NAMALWA (cell line): ENCODE results near the gene RAB12.

Experiments
- DNase-seq: peaks from one replicate; pipeline ENCODE4 v3.0.0-alpha.2; 2015; ENCODE audit warnings: low spot score

Gene RAB12

DNA sequence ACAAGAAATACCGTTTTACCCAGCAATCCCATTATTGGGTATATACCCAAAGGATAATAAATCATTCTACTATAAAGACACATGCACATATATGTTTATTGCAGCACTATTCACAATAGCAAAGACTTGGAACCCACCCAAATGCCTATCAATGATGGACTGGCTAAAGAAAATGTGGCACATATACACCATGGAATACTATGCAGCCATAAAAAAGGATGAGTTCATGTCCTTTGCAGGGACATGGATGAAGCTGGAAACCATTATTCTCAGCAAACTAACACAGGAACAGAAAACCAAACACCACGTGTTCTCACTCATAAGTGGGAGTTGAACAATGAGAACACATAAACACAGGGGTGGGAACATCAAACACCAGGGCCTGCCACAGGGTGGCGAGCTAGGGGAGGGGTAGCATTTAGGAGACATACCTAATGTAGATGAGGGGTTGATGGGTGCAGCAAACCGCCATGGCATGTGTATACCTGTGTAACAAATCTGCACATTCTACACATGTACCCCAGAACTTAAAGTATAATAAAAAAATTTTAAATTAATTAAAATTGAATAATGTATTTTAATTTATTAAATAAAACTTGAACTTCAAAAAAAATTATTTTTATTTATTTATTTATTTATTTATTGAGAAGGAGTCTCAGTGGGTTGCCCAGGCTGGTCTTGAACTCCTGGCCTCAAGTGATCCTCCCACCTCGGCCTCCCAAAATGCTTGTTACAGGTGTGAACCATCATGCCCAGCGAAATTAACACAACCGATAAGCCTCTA, 42.4 kb downstream of the RAB12 start:
- DNase-seq: peak; percentile 19

DNA sequence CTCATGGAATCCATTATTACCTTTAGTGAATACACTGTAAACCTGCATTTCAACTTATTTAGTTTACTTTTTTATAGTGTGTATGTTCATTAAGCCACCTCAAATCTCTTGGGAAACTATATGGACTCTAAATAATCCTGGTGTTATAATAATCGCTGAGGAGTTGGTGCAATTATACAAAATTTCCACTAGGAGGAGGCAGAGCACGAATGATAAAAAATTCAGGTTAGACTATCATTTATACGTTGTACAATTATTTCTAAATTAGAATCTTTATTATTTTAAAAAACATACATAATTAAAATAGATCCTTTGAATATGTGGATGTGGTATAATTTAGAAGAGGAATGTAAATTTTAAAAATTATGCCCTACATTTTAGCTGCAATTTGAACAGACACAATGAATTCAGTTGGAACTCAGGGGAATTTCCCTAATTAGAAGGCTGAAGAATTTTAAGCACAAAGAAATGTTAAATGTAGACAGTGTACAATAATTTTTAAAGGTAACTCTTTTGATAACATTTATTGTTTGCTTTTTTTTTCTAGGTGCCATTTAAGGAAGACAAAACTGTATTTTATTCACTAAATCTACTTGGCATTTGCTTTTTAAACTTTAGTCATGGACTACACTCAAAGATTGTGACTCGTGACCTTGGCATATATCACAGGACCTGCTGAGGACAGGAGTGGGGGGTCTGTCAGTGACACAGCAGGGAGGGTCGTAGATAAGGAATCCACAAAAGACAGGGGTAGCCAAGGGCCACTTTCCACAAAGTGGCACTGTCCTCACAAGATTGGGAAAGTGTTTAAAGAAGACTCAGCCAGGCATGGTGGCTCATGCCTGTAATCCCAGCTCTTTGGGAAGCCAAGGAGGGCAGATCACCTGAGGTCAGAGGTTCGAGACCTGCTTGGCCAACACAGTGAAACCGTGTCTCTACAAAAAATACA, 45.5 kb downstream of the RAB12 start:
- DNase-seq: peak; percentile 52

DNA sequence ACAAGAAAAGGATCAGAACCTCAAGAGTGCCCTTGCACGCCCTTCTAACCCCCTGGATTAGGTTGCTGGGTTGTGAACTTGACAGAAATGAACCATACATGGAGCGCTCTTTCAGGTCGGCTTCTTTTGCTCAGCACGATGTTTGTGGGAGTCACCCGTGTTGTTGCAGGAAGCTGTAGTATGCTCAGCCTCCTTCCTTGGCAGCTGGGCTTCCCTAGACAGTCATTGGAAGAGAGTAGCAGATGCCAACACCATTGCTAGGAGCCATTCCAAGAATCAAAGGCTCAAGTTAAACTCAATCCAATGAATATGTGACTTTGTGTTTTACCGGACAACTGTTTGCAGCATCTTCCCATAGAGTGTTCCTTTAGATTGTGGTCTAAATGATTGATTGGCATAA, 47.0 kb downstream of the RAB12 start:
- DNase-seq: no peak

DNA sequence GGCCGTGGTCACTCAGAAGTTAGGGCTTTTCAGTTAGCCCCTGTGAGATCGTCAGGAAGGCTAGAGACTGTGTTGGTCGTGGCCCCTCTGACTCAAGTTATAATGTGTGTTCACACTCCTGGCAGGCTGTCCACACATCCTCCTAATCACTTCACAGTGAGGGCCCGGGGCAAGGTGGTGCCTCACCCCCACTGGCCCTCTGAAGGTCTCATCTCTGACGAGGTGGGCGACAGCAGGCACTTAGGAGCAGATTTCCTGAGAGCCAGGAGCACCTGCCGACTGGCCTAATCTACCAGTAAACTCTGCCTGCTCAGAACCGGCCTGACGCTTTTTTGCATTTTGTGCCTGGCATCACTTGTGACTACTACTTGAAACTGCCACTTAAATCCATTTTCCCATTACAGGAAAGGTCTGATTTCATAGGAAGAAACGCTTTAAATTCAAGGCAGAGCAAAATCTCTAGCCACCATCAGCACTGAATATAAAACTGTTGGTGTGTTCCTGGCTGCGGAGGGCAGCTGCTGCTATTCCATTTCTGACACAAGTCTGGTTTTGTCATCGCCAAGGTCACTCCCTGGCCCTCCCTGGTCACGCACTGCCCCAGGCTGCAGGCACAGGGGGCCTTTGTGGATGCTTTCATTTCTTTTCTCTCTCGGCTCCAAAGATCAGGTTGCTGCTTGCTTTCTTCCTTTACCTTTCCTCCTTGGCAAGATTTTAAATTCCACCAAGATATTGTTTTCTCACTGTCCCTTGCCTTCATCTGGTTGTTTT, 48.0 kb downstream of the RAB12 start:
- DNase-seq: no peak

DNA sequence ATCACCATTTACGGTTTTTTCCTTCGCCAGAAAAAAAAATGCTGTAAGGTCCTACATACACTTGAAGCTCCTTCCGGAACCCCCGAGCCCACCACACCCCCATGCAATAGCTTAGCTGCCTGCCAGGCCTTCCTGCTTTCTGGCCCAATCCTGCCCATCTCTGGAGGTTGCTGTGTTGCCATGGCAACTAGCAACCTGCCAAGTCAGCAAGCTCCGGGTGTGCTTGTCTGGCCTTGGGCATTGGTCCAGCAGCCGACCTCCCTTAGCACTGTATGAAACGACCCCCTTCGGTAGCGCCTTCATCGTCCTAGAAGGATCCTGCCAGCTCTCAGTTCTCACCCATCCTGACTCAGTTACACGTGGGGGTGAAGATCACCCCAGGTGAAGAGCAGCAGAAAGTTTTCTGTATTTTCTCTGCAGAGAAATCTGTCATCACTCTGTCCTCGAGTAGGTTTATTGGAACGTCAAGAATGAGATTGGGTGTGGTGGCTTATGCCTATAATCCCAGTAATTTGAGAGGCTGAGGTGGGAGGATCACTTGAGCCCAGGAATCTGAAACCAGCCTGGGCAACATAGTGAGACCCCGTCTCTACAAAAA, 48.7 kb downstream of the RAB12 start:
- no peak for DNase-seq

DNA sequence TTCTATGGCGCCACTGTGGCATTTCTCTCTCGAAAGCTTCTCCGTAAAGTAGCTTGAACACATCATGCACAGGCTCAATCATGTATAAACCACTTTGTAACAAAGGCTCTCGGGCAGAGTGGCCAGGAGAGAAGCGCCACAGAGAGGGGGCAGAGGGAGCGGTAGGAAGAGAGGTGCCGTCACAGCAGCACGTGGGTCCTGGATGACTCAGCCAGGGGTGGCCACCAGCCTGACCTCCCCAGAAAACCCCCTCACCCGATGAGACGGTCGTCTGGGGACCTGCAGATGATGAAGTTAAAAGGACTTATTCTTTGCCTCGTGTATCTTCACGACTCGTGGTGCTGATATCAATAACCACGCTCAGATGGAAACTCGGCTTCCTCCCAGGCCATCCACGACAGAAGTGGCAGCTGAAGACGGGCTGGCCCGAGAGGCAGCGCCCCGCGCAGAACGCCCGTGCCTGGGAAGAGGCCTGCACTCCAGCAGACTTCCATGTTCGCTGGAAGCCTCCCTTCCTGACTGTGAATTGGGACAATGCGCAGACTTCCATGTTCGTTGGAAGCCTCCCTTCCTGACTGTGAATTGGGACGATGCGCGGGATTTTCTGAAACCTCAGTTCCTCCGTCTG, 49.7 kb downstream of the RAB12 start:
- no peak for DNase-seq

DNA sequence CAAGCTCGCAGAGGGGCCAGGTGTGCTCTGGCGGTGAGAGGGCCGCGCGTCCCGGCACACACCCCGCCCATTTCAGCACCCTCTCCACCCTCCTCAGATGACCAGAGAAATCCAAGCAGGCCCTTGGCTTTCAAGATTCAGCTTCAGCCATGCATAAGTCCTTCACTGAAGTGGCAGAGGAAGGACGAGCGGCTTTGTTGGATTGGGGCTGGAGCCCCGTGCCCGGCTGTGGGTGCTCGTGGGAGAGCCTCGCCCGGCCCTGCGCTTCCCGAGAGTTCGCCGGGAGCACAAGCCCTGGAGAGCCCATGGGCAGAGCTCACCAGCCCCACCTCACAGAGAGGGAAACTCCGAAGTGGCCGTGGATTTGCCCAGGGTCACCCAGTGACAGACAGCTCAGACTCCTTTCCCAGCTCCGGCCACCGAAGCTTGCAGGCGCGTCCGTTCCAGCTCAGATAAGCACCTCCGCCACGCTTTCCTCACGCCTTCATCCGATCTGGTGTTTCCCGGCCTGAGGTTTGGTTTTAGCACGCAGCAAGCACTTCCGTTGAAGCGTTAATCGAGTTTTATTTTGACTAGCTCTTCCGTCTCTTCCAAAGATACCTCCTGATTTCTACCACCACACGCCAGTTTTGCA, 50.5 kb downstream of the RAB12 start:
- no peak for DNase-seq

DNA sequence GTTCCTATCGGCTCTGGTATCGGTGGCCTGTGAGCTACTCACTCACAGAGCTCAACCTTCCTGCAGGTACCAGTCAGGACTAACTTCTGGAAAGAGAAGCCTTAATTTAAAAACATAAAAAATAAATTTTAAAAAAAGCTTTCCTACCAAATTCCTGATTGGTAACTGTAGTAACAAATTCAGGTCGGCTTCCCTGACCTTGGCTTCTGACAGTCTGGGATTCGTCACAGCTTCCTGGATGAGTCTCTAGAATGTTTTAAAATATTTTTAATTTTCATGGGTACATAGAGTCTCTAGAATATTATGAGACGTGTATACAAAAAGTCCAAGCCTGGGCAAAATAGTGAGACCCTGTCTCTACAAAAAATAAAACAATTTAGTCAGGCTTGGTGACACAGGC, 51.1 kb downstream of the RAB12 start:
- no peak for DNase-seq

DNA sequence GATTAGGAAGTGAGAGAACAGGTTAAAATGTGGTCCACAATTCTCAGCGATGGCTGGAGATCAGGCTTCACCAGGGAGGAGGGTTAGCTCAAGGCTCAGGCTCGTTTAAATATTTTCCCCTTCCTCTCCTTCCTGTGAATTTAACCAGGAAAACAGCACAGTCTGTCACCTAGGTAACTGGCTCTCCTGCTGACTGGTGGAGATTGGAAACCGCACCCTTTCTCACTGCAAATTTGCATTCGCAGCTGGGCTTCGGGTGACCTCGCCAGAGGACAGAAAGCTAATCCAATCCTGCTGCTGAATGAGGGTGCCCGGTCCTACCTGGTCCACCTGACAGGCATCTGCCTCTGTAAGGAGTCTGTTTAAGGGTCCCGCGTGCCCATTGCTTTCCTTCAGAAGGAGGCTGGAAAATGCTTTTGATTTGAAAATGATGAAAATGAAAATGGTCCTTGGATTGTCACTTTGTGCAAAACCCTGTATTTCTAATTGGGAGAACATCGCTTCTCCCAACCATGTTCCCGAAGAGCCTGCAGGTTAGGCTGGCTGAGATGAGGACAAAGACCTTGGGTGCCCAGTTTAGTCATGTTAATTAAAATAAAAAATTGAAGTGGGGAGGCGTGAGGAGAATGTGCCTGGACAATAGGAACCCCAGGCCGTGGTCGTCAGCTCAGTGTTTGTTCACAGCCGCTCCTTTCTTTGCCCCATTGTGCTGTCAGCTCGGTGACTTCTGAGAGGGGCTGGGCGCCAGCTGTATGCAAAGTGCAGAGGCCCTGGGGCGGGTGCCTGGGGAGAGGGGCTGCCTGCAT, 52.7 kb downstream of the RAB12 start:
- DNase-seq: peak; percentile 15

DNA sequence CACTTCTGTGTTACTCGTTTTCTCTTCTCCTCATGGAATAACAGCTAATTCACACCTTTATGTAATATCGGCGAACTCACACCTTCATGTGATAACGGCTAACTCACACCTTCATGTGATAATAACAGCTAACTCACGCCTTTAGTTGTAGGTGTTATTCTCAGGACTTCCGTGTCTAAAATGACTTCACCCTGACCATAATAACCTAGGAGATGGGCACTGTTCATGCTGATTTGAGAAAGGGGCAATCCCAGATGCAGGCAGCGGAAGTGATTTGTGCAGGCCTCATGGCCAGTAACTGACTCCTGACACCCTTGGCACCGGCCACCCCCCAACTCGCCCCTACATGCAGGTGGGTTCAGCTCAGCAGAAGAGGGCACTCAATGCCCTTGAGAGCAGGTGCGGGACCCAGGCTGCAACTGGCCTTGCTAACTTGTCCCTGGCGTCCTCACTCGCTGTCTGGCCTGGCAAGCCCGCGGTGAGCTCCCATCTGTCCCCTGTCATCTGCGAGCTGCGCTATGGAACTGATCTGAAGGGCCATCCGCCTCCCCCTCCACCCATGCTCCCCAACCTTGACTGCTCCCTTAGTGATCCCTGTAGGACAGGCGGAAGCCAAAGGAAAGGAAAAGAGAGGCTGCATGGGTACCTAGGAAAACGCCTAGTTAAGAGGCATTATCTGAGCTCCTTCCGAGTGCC, 53.5 kb downstream of the RAB12 start:
- DNase-seq: no peak

DNA sequence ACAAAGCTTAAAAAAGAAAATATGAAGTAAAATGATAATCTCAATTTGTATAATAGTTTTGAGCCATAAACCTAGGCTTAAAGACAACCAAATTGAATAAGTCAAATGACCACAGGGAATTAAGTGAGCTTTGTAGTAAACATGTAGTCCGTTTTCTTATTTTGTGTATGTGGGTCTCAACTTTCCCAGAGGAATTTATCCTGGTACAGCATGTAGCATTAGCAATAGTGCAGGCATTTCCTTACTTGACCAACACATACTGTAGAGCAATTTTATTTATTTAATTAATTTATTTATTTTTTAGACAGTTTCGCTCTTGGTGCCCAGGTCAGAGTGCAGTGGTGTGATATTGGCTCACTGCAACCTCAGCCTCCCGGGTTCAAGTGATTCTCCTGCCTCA, 58.6 kb downstream of the RAB12 start:
- DNase-seq: no peak

DNA sequence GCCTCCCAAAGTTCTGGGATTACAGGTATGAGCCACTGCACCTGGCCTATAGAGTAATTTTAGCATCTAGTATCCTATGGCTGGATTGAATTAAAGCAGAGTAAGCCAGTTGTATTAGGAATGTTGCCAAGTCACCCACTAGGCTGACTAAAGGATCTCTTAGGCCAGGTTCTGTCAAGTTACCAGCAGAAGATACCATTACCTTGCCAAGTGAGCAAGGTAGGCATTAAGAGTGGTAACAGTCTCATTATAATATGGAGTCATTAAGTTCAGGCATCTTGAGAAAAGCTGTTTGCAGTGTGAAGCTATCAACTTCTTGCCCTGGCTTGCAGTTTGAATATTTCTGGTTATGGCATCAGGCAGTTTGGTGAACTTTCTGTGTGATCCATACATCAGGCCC, 59.1 kb downstream of the RAB12 start:
- DNase-seq: no peak

DNA sequence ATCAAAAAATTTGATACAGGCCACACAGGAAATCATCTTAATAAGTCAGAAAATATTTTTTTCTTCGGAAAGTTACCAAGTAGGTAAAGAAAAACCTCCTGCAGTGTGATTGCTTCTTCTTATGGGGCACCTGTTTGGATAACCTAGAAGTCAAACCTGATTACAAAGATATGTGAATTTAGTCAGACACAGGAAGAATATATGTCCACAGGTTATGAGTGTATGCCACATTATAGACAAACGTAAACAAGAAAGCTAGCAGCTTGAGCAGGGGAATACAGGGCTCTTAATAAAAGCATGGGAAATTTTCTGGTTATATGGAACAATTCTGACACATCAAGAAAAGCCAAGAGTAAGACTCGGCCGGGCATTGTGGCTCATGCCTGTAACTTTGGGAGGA, 60.3 kb downstream of the RAB12 start:
- DNase-seq: no peak

DNA sequence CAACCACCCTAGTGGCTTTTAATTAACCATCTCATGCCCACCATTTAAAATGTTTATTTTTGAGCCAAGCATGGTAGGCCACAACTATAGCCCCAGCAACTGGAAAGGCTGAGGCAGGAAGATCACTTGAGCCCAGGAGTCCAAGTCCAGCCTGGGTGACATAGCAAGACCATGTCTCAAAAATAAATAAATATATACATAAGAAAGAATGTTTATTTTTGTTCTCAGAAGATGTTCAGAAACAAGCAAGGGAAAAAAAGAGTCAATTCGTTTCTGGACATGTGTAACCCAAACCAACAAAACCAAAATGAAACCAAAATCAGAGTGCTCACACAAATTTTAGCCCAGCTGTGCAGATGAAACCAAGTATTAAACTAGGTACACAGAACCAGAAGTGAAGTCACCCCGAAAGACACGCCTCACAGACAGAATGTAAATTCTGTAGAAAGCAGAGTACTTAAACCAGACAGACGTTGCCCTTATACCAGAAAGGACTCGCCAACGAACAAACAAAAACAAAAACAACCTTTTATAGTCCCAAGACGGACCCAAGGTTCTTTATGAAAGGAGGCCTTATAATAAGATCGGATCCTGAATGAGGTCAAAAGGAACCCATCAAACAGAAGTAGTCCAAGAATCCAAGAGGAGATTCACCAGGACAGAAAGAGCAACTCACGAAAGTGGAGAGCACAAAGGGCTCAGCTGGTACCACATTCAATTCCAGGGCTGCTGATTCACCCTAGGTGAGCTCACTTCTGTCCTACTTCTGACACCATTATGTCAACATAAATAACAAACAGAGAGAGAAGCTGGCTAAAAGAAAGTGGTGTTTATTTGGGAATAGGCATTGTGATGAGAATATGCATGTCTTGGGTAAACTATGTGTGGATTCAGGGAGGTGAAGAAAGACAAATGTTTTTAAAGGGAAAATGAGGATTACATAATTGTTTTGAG, 64.3 kb downstream of the RAB12 start:
- no peak for DNase-seq

DNA sequence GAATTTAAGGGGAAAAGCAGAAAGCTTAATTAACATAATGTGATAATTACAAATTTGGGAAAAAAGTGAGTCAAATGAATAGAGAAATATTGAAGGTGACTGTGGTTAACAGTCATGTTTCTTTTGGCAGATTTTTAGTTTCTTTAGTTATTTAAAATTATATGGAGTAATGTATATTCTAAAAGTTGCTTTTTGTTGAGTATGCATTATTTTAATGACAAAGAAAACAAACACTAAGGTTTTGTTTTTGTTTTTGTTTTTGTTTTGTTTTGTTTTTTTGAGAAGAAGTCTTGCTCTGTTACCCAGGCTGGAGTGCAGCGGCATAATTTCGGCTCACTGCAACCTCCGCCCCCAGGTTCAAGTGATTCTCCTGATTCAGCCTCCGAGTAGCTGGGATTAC, 65.8 kb downstream of the RAB12 start:
- no peak for DNase-seq

DNA sequence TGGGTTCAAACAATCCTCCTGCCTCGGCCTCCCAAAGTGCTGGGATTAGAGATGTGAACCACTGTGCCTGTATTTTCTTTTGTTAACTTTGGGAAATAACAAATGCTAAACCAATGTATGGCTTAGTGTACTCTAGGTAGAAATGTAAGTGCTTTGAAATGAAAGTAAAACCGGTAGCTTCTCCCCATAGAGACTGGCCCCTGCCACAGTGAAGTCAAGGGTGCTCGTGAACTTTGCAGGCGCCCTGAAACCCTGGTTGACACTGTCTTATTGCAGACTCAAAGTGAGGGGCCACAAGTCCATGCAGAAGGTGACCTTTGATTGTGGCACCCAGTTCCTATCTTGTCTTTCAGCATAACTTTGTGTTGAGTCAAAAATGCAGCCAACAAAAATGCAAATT, 72.0 kb downstream of the RAB12 start:
- DNase-seq: no peak

DNA sequence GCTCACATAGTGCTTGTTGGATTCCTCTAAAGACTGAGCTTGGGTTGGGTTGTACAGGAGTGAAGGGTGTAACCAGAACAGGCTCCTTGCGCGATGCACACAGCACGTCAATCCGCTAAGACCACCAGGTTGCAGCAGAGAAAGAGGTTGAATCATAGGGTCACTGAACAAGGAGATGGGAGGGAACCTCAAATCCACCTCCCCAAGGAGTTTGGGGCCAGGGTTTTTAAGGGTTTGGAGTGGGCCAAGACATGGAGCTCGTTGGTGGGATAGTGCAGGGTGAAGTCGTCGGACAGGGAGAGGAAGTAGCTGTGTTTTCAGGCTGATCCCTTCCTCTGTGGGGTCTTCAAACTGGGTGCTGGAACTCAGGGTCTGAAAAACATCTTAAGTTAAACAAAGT, 75.3 kb downstream of the RAB12 start:
- DNase-seq: no peak

DNA sequence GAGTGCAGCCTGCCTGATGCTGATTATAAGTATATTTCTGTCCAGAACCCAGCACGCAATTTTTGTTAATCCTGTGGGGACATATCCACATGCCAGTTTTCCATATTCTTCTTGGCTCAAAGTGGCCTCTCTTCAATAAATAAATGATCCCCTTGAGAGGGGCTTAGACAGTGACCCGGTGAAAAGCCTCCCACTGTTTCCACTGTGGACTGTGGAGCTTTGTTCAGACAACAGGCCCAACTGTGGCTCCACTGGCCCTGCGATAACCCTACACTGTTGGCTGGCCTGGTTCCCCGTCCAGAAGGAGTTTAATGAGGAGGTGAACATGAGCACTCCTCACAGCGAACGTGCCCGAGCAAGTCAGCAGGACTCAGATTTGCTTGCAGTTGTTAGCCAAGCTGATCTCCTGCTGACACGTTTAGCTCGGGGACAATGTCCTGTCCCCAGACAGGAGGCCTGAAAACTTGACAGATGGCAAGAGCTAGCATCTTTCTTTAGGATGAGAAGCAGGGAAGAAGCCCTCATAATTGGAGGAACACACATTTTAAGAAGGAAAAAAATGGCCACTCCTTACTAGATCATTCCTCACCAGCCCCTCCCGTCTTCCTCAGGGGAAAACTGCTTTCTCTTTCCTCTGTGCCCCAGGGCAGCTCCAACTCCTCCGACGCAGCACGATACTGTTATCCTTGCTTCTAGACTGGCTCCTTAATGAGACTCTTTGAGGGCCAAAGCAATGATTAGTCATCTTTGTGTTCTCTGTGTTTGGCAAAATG, 76.1 kb downstream of the RAB12 start:
- no peak for DNase-seq
